Measurements from ENCODE around the gene PLXND1. TPM values are rescaled to one million over a fixed set of nuclear protein-coding genes. Genes with fewer than 3 reads are reported as not detected.

Gene PLXND1
- total and polyA plus RNA-seq, 9 donors, result 21.6 to 120 (median 57.1) TPM

DNA sequence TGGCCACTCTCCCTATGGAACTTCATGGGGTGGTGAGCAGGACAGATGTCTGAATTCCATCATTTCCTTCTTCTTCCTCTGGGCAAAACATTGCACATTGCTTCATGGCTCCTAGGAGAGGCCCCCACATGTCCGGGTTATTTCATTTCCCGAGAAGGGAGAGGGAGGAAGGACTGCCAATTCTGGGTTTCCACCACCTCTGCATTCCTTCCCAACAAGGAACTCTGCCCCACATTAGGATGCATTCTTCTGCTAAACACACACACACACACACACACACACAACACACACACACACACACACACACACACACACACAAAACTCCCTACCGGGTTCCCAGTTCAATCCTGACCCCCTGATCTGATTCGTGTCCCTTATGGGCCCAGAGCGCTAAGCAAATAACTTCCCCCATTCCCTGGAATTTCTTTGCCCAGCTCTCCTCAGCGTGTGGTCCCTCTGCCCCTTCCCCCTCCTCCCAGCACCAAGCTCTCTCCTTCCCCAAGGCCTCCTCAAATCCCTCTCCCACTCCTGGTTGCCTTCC, 76.2 kb downstream of the PLXND1 start:
- WGBS, 3 donors, result 13 to 19% (median 18%) methylated on average over 6 of the region's 6 CpGs
- Histone ChIP-seq H3K27me3 (no peaks in the 10 kb centered on the region), H3K36me3 (no peaks in the 10 kb centered on the region), H3K27ac (no peak overlapping the region), H3K9me3 (no peaks in the 10 kb centered on the region), H3K4me1 (ENCODE audit: insufficient read depth) (peaks cover 6% of the 10 kb centered on the region), H3K4me3 (no peak overlapping the region)
- intact Hi-C loops (cut with DNase I), result no loop called here
- no peak for DNase-seq
- TF ChIP-seq POLR2A (IDR thresholded peaks at IDR 0.05), result no peak
- TF ChIP-seq, protein P1, sequence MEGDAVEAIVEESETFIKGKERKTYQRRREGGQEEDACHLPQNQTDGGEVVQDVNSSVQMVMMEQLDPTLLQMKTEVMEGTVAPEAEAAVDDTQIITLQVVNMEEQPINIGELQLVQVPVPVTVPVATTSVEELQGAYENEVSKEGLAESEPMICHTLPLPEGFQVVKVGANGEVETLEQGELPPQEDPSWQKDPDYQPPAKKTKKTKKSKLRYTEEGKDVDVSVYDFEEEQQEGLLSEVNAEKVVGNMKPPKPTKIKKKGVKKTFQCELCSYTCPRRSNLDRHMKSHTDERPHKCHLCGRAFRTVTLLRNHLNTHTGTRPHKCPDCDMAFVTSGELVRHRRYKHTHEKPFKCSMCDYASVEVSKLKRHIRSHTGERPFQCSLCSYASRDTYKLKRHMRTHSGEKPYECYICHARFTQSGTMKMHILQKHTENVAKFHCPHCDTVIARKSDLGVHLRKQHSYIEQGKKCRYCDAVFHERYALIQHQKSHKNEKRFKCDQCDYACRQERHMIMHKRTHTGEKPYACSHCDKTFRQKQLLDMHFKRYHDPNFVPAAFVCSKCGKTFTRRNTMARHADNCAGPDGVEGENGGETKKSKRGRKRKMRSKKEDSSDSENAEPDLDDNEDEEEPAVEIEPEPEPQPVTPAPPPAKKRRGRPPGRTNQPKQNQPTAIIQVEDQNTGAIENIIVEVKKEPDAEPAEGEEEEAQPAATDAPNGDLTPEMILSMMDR (IDR thresholded peaks at IDR 0.05), result no peak
- TF ChIP-seq EP300 (IDR thresholded peaks at IDR 0.05), result no peak

DNA sequence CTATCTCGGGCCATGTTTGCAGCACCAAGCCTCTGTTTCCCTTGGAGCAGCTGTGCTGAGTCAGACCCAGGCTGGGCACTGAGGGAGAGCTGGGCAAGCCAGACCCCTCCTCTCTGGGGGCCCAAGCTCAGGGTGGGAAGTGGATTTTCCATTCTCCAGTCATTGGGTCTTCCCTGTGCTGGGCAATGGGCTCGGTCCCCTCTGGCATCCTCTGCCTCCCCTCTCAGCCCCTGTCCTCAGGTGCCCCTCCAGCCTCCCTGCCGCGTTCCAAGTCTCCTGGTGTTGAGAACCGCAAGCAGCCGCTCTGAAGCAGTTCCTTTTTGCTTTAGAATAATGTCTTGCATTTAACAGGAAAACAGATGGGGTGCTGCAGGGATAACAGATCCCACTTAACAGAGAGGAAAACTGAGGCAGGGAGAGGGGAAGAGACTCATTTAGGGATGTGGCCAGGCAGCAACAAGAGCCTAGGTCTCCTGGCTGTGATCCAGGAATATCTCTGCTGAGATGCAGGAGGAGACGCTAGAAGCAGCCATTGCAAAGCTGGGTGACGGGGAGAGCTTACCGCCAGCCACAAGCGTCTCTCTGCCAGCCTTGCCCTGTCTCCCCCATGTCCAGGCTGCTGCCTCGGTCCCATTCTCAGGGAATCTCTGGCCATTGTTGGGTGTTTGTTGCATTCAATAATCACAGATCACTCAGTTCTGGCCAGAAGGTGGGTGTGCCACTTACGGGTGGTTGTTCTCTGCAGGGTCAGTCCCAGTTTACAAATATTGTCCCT, 76.9 kb downstream of the PLXND1 start:
- H3K4me1 ChIP-seq (ENCODE audit: insufficient read depth), result peaks cover 6% of the 10 kb centered on the region
- no peaks in the 10 kb centered on the region for H3K27me3 ChIP-seq
- no peaks in the 10 kb centered on the region for H3K9me3 ChIP-seq
- DNase-seq, result no peak
- H3K4me3 ChIP-seq, result no peak overlapping the region
- no peak overlapping the region for H3K27ac ChIP-seq
- WGBS, 3 donors, result 73 to 83% (median 83%) methylated on average over 12 of the region's 12 CpGs
- TF ChIP-seq POLR2A (IDR thresholded peaks at IDR 0.05) (no peak), EP300 (IDR thresholded peaks at IDR 0.05) (no peak)
- TF ChIP-seq, protein P1 (IDR thresholded peaks at IDR 0.05), result no peak
- H3K36me3 ChIP-seq, result no peaks in the 10 kb centered on the region
- intact Hi-C loops (cut with DNase I), result no loop called here

DNA sequence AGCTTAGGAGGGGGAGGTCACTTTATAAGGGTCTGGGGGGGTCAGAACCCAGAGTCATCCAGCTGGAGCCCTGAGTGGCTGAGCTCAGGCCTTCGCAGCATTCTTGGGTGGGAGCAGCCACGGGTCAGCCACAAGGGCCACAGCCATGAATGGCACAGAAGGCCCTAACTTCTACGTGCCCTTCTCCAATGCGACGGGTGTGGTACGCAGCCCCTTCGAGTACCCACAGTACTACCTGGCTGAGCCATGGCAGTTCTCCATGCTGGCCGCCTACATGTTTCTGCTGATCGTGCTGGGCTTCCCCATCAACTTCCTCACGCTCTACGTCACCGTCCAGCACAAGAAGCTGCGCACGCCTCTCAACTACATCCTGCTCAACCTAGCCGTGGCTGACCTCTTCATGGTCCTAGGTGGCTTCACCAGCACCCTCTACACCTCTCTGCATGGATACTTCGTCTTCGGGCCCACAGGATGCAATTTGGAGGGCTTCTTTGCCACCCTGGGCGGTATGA, 77.8 kb downstream of the PLXND1 start, which contains the start of gene RHO:
RHO (plus strand) TSS at position 51 of the 512 bp plus-strand sequence; CDS start at position 146, 95 bp downstream.
- H3K4me1 ChIP-seq (ENCODE audit: insufficient read depth), result peaks cover 6% of the 10 kb centered on the region
- H3K27me3 ChIP-seq, result no peaks in the 10 kb centered on the region
- H3K27ac ChIP-seq, result no peak within 1 kb of the TSS
- no peaks in the 10 kb centered on the region for H3K9me3 ChIP-seq
- TF ChIP-seq EP300 (IDR thresholded peaks at IDR 0.05), result no peak
- TF ChIP-seq POLR2A (IDR thresholded peaks at IDR 0.05), result no peak
- TF ChIP-seq, protein P1 (IDR thresholded peaks at IDR 0.05), result no peak
- WGBS, 3 donors, result 90 to 96% (median 96%) methylated on average over 18 of the region's 18 CpGs
- no peak within 1 kb of the TSS for H3K4me3 ChIP-seq
- no peaks in the 10 kb centered on the region for H3K36me3 ChIP-seq
- DNase-seq, result no peak
- intact Hi-C loops (cut with DNase I), result no loop called here

DNA sequence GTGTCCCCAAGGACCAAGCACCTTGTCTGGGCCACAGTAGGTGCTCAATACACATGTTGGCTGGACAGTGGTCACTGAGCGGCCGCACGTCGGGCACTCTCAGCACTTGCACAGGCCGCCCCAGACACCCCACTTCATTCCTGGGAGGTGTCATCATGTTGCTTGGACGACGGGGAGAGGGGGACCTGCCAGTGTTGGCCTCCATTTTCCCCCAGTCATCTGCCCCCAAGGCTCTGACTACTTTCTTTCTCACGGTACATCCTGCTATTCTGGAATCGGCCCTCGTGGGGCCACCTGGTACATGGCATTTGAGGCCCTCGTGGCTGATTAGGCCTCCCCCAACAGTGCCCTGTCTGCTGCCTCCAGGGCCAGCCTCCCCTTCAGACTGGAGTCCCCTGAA, 79.2 kb downstream of the PLXND1 start:
- no peak for TF ChIP-seq EP300 (IDR thresholded peaks at IDR 0.05)
- TF ChIP-seq, protein P1 (IDR thresholded peaks at IDR 0.05), result no peak
- TF ChIP-seq POLR2A (IDR thresholded peaks at IDR 0.05), result no peak
- H3K4me1 ChIP-seq (ENCODE audit: insufficient read depth), result peaks cover 6% of the 10 kb centered on the region
- DNase-seq, result no peak
- intact Hi-C loops (cut with DNase I), result no loop called here
- 92 to 95% (median 93%) methylated on average over 11 of the region's 11 CpGs for WGBS, 3 donors
- no peaks in the 10 kb centered on the region for H3K27me3 ChIP-seq
- H3K4me3 ChIP-seq, result no peak overlapping the region
- no peaks in the 10 kb centered on the region for H3K9me3 ChIP-seq
- no peak overlapping the region for H3K27ac ChIP-seq
- H3K36me3 ChIP-seq, result no peaks in the 10 kb centered on the region
